HG03095 (cell line): ENCODE results near the gene DRD2.

Experiments used
- ATAC-seq: cut with Tn5 transposase; IDR thresholded peaks from one replicate; pipeline ENCODE4 v1.9.1; 2021; ENCODE audit warnings: moderate library complexity; ENCODE audit not compliant: unreplicated experiment

The DRD2 gene

DNA sequence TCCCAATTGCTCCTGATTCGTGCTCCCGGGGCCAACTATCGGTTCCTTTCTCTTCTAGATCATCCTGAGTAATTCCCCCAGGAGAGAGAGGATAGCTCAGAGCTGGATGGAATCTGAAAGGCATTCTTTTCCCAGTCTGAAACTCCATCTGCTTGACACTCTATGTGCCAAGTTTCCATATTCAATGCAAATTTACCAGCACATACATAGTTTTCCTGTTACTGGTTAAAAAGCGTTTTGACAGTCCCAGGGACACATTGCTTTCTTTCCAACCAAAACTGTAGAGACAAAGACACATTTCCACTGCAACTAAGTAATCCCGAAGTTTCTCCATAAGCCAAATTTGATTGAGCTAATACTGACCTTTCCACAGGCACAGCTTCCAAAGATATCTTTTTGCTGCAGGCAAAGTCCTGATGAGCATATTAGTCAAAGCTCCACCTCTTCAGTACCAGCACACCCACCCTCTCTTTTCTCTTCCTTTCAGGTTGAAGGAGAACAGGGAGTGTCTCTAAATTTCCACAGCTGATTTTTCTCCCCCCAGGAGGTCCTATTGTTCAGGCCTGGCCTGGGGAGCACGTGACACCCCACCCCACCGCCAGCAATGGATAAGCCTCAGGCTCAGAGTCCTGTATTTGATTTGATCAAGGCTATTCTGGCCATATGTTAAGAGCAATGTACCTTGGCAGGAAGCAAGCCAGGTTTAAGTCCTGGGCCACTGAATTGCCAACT lies 97.4 kb downstream of the DRD2 start:
- no peak for ATAC-seq

DNA sequence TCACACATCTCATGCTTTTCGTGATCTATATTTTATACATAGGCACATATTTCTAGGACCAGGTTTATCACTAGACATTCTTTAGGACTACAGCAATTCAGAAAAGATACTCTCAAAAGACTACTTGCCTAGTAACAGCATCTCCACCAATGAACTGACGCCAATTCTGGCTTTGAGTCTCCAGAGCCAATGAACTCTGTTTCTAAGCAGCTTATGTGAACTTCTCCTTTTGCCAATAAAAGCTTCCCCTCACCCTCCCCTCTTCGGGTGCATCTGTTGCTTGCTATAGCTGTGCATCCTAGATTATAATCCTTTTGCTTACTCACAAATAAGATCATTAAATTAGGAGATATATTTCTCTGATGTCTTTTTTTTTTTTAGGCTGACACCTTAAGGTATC lies 99.0 kb downstream of the DRD2 start:
- ATAC-seq, result no peak

DNA sequence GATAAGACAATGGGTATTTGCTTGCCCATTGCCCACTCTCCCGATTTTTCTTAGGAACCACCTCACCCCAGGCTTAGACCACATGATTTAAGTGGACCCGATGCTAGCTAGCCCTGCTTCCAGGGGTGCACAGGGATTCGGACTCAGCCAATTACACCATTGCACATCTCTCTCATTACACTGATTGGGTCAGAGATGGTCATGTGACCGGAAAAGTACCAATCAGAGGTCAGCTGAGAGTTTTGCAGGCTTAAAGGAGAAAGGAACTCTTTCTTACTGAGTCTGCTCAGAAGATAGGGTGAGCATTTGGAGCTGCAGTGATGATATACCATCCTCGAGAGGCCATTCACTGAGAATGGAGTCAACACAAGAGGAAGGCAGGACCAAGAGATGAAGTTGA lies 99.8 kb downstream of the DRD2 start:
- no peak for ATAC-seq

DNA sequence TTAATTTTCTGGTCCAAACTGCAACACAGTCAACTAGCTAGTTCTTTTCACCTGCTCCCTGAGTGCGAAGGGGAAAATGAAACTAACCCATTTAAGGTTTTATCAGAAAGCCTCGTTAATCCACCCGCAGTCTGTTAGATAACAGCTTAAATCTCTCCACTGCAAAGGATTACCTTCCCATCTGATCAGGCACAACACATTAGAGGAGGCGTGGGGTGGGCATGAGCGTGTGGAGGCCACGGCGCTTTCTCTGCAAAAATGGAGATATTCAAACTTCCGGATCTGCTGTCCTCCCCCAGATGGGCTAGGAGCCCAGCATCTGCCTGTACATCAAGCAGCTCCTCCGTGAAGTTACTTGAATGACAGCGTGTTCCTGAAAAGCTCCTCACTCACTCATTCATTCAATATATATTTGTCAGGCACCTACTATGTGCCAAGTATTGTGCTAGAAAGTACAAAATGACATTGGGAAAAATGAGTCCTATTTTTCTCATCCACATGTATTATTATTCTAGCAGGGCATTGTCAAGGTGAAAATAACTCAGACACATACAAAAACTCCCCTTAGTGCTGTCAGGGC lies 101.1 kb downstream of the DRD2 start:
- no peak for ATAC-seq

DNA sequence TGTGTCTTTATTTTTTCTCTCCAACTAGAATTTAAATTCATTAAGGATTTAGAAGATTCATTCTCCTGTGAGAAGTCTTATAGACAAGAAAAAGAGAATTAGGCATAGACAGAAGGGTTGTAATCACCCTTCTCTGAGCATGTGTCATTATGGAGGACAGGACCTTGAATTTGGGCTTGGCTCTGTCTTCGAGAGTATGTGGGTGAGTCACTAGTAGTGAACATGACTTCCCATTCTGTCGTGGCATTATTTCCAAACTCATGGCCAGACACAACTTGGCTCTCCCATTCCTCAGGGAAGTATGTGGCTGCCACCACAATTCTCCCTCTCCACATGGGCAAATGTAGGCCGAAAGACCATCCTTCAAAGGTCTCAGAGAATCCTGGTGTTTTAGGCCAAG lies 101.9 kb downstream of the DRD2 start:
- ATAC-seq, result no peak

DNA sequence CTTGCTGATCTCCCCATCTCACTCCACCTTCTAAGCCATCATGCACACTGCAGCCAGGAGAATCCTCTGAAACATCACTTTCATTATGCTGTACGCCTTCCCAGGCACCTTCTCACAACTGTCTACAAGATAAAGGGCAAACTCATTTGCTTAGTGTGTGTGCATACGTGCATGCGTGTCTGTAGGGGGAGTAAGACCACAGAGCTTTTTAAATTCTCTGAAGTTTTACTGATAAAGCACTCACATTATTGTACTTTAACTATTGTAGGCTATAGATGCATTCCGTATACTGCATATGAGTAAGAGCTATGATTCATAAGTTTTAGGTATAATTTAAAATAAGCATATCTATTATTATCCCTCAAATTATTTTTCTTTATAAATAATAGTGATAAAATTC lies 102.9 kb downstream of the DRD2 start:
- ATAC-seq, result no peak

DNA sequence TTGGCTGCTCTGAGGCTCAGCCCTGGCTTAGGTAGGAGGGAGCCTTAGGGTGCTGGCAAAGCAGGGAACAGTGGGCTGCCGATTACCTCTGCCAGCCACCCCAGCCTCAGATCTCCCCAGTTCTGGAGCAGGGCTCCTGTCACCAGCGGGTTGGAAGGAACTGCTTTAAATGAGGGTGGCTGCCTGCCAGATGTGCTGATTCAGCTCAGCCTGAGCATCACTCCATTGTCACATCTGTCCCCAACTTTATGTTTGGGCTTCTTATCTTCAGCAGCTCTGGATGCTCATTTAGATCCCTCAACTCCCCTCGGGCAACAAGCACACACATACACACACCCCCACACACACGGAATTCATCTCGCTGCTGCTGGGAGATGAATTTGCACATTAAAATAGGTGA lies 104.6 kb downstream of the DRD2 start:
- no peak for ATAC-seq

DNA sequence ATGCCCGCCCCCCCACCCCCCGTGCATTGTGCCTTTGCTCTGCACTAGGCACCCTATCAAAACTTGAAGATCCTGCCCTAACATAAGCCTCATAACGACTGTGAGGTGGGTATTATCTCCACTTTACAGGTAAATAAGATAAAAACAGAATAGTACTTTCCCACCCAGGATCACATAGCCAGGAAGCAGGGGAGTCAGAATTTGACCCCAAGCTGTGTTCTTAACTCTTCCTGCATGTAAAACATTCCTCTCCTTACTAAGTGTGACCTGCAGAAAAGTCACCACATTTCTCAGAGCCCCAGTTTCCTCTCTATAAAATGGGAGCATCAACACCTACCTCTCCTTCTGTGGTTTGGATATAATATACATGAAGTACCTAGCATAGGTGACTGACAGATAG lies 105.8 kb downstream of the DRD2 start:
- ATAC-seq, result no peak

DNA sequence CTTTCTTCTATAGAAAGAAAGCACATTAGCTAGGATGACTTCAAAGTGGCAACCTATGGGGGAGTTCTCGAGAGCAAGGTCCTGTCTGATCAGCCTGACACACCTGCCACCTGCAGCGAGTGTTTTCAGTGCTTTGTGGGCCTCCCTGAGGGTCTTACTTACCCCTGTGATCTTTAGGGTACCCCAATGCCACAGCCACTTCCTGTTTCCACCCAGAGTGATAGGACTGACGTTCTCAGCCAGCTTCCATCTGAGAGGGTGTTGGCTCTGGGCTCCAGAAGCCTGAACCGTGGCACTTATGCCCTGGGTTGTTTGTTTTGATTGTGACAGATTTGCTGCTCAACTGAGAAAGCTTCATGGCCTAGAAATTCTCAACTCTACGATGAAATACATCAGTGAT lies 109.3 kb downstream of the DRD2 start:
- no peak for ATAC-seq

DNA sequence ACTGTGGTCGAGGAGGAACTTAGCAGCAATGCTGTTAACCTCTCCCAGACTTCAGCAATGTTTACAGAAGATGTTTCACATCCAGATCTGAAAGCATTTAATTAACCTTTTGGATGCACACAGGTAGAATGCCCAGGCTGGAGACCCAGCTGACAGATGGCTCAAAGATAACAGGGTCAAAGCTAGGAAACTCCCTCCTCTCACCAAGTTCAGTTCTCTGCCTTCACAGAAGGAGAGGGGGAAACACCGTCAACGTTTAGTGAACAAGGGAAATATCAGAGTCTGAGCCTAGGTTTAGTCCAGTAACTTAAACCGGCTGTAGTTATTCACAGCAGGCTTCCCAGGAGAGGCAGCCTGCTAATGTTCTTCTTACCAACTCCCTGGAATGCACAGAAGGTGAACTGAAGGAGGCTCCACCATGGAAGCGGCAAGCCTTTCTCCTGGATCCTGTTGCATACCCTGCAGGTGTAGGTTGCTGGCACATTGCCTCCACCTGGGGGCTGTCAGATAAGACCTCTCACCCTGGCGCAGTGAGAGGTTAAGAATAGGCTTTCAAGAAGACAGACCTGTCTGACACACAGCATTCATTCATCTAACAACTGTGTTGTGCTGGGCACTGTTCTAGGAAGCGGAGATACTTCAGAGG lies 111.1 kb downstream of the DRD2 start:
- no peak for ATAC-seq

DNA sequence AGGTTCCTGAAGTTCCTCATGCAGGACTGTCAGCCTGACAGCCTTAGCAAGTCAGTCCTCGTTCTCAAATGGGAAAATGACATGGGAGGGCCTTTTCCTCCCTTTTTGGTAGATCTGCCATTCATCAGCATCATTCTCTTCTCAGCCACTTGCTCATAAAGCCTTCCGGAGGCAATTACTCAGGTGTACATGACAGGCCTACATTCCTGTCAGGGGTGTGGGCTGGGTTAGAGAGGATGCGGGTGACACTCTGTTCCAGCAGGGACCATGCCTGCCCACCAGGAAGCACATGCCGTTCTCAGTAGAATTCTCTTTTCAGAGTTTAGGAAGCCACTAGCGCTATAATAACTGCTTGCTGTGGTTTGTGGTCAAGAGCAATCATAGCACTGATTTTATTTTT lies 111.8 kb downstream of the DRD2 start:
- no peak for ATAC-seq
